Medulla oblongata (tissue), 1 donor: ENCODE results near the gene PAN3.

Source experiments
- DNase-seq: peaks from one replicate; pipeline ENCODE4 v3.0.0-alpha.2; 2015; ENCODE audit errors: extremely low spot score

PAN3 gene

GRCh38 chr13:28299916-28300315 is 161.6 kb downstream of the PAN3 start:
- no peak for DNase-seq

- DNase-seq = no peak
Observed at GRCh38 chr13:28301839-28302238, 163.5 kb downstream of the PAN3 start.

- DNase-seq = no peak
Observed at GRCh38 chr13:28306325-28306724, 168.0 kb downstream of the PAN3 start.

- no peak for DNase-seq
Observed at GRCh38 chr13:28313579-28313978, 175.2 kb downstream of the PAN3 start.

GRCh38 chr13:28314879-28315278 is 176.5 kb downstream of the PAN3 start:
- no peak for DNase-seq

DNA sequence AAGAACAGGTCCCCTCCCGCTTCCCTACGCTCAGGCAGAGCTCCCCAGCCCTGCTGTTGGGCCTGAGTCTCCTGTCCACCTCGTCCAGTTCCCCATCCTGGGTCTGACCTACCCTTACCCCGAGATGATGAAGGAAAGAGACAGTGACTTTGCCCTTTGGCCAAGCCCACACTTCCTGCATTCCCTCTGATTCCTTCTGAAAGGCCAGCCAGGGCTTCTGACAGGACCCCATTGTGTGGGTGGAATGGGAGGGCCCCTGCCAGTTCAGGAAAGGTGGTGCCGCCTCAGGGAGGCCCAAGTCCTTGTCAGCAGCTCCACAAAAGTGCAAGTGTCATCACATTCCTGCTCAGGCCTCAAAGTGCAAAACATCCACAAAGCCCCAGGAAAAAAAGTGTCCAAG is 177.8 kb downstream of the PAN3 start:
- DNase-seq = no peak

DNA sequence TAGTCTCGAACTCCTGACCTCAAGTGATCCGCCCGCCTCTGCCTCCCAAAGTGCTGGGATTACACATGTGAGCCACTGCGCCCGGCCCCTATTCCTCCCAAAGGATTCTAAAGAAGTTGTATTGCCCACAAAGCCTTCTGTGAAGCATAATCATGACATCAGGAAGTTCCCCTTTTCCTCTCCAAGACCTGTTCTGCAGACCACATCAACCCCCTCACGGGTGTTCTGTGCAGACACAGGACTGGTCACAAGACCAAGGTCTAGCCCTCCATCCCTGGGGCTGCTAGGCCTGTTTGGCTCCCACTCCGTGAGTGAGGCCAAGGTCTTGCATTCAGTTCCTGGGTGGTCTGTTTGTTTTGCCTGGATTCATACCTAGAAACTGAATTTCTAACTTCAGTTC is 178.5 kb downstream of the PAN3 start:
- DNase-seq = no peak

- no peak for DNase-seq
Observed at GRCh38 chr13:28318496-28318895, 180.2 kb downstream of the PAN3 start.

GRCh38 chr13:28319528-28319927 is 181.2 kb downstream of the PAN3 start:
- DNase-seq = no peak

DNA sequence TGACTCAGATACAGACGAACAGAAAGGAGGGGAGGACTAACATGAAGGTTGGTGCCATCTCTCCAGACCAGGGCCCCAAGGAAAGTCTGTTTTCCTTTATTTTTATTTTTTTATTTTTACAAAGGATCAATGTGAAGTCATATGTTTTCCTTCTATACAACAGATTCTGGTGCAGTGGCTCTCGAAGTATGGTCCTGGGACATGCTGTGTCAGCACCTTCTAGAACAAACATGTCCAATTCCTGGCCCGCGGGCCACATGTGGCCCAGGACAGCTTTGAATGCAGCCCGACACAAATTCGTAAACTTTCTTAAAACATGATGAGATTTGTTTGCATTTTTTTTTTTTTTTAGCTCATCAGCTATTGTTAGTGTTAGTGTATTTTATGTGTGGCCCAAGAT is 181.9 kb downstream of the PAN3 start:
- DNase-seq = no peak

DNA sequence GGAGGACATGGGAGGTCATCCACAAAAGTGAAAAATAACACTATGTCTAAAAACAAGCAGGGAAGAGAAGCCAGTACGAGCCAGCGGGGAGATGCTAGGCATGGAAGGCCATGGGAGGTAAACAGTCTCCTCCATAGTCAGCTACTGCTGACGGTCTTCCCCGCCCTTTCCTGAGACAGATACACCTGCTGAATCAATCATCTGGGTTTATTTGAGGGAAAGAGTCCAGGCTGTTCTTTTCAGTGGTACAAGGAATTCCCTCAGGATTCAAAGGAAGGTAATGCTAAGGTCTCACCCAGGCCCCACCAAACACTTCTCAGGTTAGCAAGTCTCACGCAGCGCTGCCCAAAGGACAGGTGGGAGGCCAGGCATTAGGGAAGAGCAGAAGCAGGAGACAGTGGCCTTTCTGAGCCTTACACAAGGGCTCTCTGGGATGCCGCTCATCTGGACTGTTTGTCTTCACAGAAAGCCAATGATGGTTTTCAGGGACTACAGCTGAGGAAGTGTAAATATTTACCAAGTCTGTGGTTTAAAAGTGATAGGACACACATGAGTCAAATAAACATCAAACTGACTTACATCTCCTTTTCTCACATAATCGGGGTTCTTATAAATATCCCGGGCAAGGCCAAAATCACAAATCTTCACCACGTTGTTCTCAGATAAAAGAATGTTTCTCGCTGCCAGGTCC is 182.7 kb downstream of the PAN3 start:
- DNase-seq = no peak

- no peak for DNase-seq
Observed at GRCh38 chr13:28321756-28322155, 183.4 kb downstream of the PAN3 start.

DNA sequence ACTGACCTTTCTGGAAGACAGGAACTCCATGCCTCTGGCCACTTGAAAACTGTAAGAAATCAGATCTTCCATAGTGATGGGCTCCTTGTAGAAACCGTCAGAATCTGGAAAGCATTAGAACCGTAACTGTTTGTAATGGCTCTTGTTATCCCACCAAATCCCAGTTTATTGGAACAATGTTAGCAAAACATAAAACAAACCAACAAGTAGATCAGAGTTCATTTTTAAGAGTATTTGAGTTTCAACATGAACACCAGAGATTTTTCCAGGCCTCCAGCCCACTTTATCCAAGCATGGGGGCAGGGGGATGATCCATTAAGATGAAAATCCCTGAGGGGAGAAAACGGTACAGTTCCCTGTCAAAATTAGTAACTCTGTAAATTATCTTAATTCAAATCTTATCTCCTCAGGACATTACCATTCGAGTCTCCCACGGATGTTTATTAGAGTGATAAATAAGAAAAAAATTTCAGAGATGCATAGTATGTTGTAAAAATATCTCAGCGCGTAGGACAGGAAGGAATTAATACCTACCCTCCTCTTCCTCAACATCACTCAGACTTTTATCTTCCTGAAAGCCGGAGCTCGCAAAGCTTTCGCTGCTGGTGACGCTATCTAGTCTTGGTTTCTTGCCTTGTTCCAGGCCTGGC is 184.0 kb downstream of the PAN3 start:
- no peak for DNase-seq

- peak; percentile 81 for DNase-seq
Observed at GRCh38 chr13:28324181-28324789, 185.9 kb downstream of the PAN3 start.

GRCh38 chr13:28325022-28325421 is 186.7 kb downstream of the PAN3 start:
- no peak for DNase-seq

- no peak for DNase-seq
Observed at GRCh38 chr13:28326056-28326455, 187.7 kb downstream of the PAN3 start.

- DNase-seq = no peak
Observed at GRCh38 chr13:28327373-28328270, 189.3 kb downstream of the PAN3 start.

DNA sequence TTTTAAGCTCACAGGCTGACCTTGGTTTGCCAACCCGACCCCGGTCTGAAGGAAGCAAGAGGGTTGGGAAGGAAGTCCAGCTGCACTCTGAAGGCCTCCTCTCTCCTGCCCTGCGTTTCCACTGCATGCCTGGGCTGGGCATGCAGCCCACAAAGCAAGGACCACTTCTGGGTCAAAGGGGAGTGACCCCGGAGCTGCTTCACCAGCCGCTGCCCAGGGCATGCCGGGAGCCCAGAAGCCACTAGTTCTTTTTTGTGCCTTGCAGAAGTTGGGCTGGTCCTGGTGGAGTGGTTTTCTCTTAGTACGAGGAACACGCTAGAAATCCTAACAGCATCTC is 189.9 kb downstream of the PAN3 start:
- no peak for DNase-seq

GRCh38 chr13:28329395-28330158 is 191.2 kb downstream of the PAN3 start:
- no peak for DNase-seq

- DNase-seq = no peak
Observed at GRCh38 chr13:28333204-28333881, 195.0 kb downstream of the PAN3 start.

GRCh38 chr13:28336193-28336657 is 197.9 kb downstream of the PAN3 start:
- DNase-seq = no peak
